Colonic mucosa (tissue), 4 donors: ENCODE measurements around the gene ST6GALNAC2. TPM values are rescaled to one million over a fixed set of nuclear protein-coding genes. Genes with fewer than 3 reads are reported as not detected.

Source experiments
- DNase-seq: peaks from one replicate; pipeline ENCODE4 v3.0.0-alpha.2; 2020
- H3K27ac ChIP-seq: fragments of 200-600 bp; one replicate; pipeline ENCODE4 v1.8.0; 2021
- H3K27me3 ChIP-seq: fragments of 200-600 bp; one replicate; pipeline ENCODE4 v1.8.0; 2021
- H3K36me3 ChIP-seq: fragments of 200-600 bp; one replicate; pipeline ENCODE4 v1.8.0; 2021
- H3K4me1 ChIP-seq: fragments of 200-600 bp; one replicate; pipeline ENCODE4 v1.8.0; 2021; ENCODE audit warnings: mild to moderate bottlenecking
- H3K4me3 ChIP-seq: fragments of 200-600 bp; one replicate; pipeline ENCODE4 v1.8.0; 2021
- H3K9ac ChIP-seq, 2 donors: one replicate each; pipeline ENCODE4 v1.7.0; 2013; ENCODE audit warnings: control low read depth in 2 of 2, low read depth in 2 of 2, low read length in 2 of 2
- H3K9me3 ChIP-seq: fragments of 200-600 bp; one replicate; pipeline ENCODE4 v1.8.0; 2021
- CTCF ChIP-seq: fragments of 200-600 bp; IDR thresholded peaks from one replicate; pipeline ENCODE4 v1.8.0; 2022; ENCODE audit warnings: antibody characterized with exemption, mild to moderate bottlenecking
- intact Hi-C: fragments of 100-400 bp; cut with DNase I; formaldehyde crosslinking; loops from one replicate; pipeline ENCODE4 v1.14.1; 2022
- total RNA-seq, 2 donors: library from RNA; stranded (reverse); fragmentation: NEBNext Ultra II Directional in 1 of 2; extraction: Animal tissue kit (Norgen Biotek cat#: 25700) in 1 of 2; gene quantifications; one replicate each; pipeline ENCODE4 v1.2.1, GENCODE V29; 2021
- donor health status: healthy.
- donor health status: DM: no; HTN: no; CAD: no.
- donor health status: DM: no; HTN: no; CAD: no.

Gene ST6GALNAC2
- total RNA-seq, 2 donors from 2014 or later = 3.8 to 6.3 TPM

- peak overlapping the region in 1 of 2 donors; percentile 78 for H3K9ac ChIP-seq
- H3K36me3 ChIP-seq = no peaks in the 10 kb centered on the region
- no peak for DNase-seq
- intact Hi-C loops = no loop called here
- H3K4me1 ChIP-seq = no peaks in the 10 kb centered on the region
- H3K27me3 ChIP-seq = peaks cover 25% of the 10 kb centered on the region
- no peak for TF ChIP-seq CTCF
- H3K4me3 ChIP-seq = peak overlapping the region; percentile 69
- no peaks in the 10 kb centered on the region for H3K9me3 ChIP-seq
- peak overlapping the region; percentile 40 for H3K27ac ChIP-seq
These were observed 1.1 kb downstream of the ST6GALNAC2 start for GRCh38 chr17:76584427-76585032.

- DNase-seq = no peak
- no peak for TF ChIP-seq CTCF
- intact Hi-C loops = no loop called here
- Histone ChIP-seq H3K4me3 (no peak overlapping the region), H3K27me3 (peaks cover 25% of the 10 kb centered on the region), H3K4me1 (no peaks in the 10 kb centered on the region), H3K36me3 (no peaks in the 10 kb centered on the region), H3K27ac (no peak overlapping the region), H3K9me3 (no peaks in the 10 kb centered on the region), H3K9ac (no peak overlapping the region)
These were observed 3.0 kb downstream of the ST6GALNAC2 start for GRCh38 chr17:76582660-76583059.

- peaks cover 19% of the 10 kb centered on the region for H3K27me3 ChIP-seq
- intact Hi-C loops = no loop called here
- TF ChIP-seq CTCF = no peak
- H3K9me3 ChIP-seq = no peaks in the 10 kb centered on the region
- DNase-seq = no peak
- no peak overlapping the region for H3K4me3 ChIP-seq
- no peak overlapping the region for H3K9ac ChIP-seq
- H3K27ac ChIP-seq = no peak overlapping the region
- no peaks in the 10 kb centered on the region for H3K4me1 ChIP-seq
- H3K36me3 ChIP-seq = no peaks in the 10 kb centered on the region
These were observed 4.1 kb downstream of the ST6GALNAC2 start for GRCh38 chr17:76581515-76581914.

GRCh38 chr17:76579281-76579680 lies 6.4 kb downstream of the ST6GALNAC2 start:
- intact Hi-C loops = no loop called here
- H3K27me3 ChIP-seq = peaks cover under 1% of the 10 kb centered on the region
- TF ChIP-seq CTCF = no peak
- H3K4me3 ChIP-seq = no peak overlapping the region
- H3K4me1 ChIP-seq = no peaks in the 10 kb centered on the region
- no peak for DNase-seq
- no peak overlapping the region for H3K9ac ChIP-seq
- H3K36me3 ChIP-seq = no peaks in the 10 kb centered on the region
- H3K27ac ChIP-seq = no peak overlapping the region
- H3K9me3 ChIP-seq = no peaks in the 10 kb centered on the region

GRCh38 chr17:76578376-76578775 lies 7.3 kb downstream of the ST6GALNAC2 start:
- H3K9me3 ChIP-seq = no peaks in the 10 kb centered on the region
- H3K9ac ChIP-seq = no peak overlapping the region
- no peak overlapping the region for H3K27ac ChIP-seq
- TF ChIP-seq CTCF = no peak
- H3K4me3 ChIP-seq = no peak overlapping the region
- H3K4me1 ChIP-seq = no peaks in the 10 kb centered on the region
- no peaks in the 10 kb centered on the region for H3K36me3 ChIP-seq
- peak; percentile 34 for DNase-seq
- intact Hi-C loops = no loop called here
- H3K27me3 ChIP-seq = no peaks in the 10 kb centered on the region
